ENCODE data around the gene AGBL1. TPM values are rescaled to one million over a fixed set of nuclear protein-coding genes. Genes with fewer than 3 reads are reported as not detected.

Gene AGBL1
- total RNA-seq, 2 donors from 2014 or later, result 0.23 to 0.91 TPM

DNA sequence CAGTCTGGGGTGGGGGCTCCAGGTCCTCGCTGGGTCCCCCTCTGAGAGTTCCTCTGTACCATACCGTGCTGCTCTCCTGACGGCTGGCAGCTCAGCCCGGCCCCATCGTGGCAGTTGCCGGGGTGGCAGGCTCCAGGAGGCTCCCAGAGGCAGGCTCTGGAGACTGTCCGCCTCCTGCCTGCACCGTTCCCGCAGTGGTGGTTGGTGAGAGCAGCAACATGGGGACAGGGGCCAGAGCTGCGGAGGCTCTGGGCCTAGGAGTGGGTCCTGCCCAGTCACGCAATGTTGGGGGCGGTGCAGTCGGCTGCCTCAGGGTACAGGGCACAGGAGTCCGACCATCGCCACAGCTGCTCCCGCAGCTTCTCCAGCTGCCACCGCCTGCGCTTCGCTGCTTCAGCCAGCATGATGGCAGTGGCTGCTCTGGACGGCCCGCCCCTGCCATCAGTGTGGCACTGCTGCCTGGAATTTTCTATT lies 492.7 kb downstream of the AGBL1 start:
- H3K4me3 ChIP-seq, result no peak overlapping the region

DNA sequence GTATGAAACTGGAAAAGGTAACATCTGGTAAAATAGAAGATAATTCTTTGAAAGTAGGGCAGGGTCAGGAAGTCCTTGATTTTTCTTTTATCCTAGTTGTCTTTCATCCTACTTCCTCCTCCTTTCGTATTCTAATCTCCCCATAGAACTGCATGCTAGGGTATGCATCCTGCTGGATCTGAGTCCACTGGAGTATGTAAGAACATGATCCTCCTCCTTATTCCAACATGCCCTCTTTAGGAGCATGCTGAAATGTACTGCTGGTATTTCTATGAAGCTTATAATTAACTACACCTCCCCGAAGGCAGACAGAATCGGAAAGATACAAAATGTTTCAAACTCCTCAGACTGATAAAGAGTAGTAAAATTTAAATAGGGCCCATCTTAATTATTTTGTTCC lies 493.8 kb downstream of the AGBL1 start:
- no peak for DNase-seq (ENCODE audit: low spot score)
- Histone ChIP-seq H3K36me3 (no peaks in the 10 kb centered on the region), H3K9me3 (no peaks in the 10 kb centered on the region), H3K4me3 (no peak overlapping the region), H3K4me1 (replicated peaks) (no peaks in the 10 kb centered on the region), H3K27ac (no peak overlapping the region), H3K27me3 (replicated peaks; ENCODE audit: insufficient read depth) (no peaks in the 10 kb centered on the region)
- 67% methylated on average over 3 of the region's 3 CpGs for WGBS
- intact Hi-C loops (cut with DNase I), result no loop called here
- TF ChIP-seq POLR2AphosphoS5 (IDR thresholded peaks at IDR 0.05) (no peak), POLR2A (IDR thresholded peaks at IDR 0.05) (no peak)
- TF ChIP-seq, protein P1, sequence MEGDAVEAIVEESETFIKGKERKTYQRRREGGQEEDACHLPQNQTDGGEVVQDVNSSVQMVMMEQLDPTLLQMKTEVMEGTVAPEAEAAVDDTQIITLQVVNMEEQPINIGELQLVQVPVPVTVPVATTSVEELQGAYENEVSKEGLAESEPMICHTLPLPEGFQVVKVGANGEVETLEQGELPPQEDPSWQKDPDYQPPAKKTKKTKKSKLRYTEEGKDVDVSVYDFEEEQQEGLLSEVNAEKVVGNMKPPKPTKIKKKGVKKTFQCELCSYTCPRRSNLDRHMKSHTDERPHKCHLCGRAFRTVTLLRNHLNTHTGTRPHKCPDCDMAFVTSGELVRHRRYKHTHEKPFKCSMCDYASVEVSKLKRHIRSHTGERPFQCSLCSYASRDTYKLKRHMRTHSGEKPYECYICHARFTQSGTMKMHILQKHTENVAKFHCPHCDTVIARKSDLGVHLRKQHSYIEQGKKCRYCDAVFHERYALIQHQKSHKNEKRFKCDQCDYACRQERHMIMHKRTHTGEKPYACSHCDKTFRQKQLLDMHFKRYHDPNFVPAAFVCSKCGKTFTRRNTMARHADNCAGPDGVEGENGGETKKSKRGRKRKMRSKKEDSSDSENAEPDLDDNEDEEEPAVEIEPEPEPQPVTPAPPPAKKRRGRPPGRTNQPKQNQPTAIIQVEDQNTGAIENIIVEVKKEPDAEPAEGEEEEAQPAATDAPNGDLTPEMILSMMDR (IDR thresholded peaks at IDR 0.05), result no peak

More for the DNA sequence above, 492.7 kb downstream of the AGBL1 start:
- WGBS, result 93% methylated on average over 21 of the region's 21 CpGs
- Histone ChIP-seq H3K27me3 (replicated peaks; ENCODE audit: insufficient read depth) (no peaks in the 10 kb centered on the region), H3K4me1 (replicated peaks) (no peaks in the 10 kb centered on the region), H3K36me3 (no peaks in the 10 kb centered on the region), H3K27ac (no peak overlapping the region), H3K9me3 (no peaks in the 10 kb centered on the region)
- no peak for TF ChIP-seq POLR2AphosphoS5 (IDR thresholded peaks at IDR 0.05)
- TF ChIP-seq, protein P1 (IDR thresholded peaks at IDR 0.05), result no peak
- no peak for TF ChIP-seq POLR2A (IDR thresholded peaks at IDR 0.05)
- no peak for DNase-seq (ENCODE audit: low spot score)
- intact Hi-C loops (cut with DNase I), result no loop called here

DNA sequence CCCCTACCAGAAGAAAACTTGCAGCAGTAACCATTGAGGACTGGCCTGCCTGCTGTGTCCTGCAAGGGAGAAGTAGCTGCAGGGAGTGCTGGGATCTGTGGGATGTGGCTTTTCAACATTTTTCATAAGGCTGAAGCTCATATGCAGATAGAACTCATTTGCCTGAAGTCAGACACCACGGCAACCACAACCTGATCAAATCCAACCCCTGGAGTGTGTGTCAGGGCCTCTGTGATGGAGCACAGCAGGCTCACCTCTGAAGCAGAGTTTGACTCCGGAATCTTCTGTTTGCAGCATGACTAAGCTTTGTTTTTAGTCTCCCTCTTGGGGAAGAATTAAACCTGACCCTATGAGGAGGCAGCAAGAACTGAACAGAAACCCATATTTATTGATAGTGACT lies 508.7 kb downstream of the AGBL1 start:
- DNase-seq (ENCODE audit: low spot score), result no peak
- Histone ChIP-seq H3K27ac (no peak overlapping the region), H3K27me3 (replicated peaks; ENCODE audit: insufficient read depth) (no peaks in the 10 kb centered on the region), H3K9me3 (no peaks in the 10 kb centered on the region), H3K36me3 (no peaks in the 10 kb centered on the region), H3K4me1 (replicated peaks) (no peaks in the 10 kb centered on the region), H3K4me3 (no peak overlapping the region)
- TF ChIP-seq POLR2AphosphoS5 (IDR thresholded peaks at IDR 0.05), result no peak
- TF ChIP-seq, protein P1 (IDR thresholded peaks at IDR 0.05), result no peak
- no peak for TF ChIP-seq POLR2A (IDR thresholded peaks at IDR 0.05)
- intact Hi-C loops (cut with DNase I), result no loop called here
- 67% methylated on average over 2 of the region's 2 CpGs for WGBS

DNA sequence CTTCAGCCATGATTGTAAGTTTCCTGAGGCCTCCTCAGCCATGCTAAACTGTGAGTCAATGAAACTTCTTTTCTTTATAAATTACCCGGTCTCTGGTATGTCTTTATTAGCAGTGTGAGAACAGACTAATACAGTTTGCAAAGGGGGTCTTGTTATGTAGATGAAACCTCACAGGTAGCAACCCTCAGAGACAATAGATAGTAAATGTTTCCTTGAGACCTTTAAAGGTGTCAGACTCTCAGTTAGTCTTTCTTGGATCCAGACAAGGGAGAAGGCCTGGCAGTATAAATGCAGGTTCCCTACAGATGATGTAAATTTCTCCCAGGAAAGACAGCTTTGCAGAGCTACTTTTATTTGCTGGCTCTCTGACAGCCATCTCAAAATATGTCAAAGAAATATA lies 510.8 kb downstream of the AGBL1 start:
- no peak for DNase-seq (ENCODE audit: low spot score)
- TF ChIP-seq, protein P1 (IDR thresholded peaks at IDR 0.05), result no peak
- TF ChIP-seq POLR2AphosphoS5 (IDR thresholded peaks at IDR 0.05) (no peak), POLR2A (IDR thresholded peaks at IDR 0.05) (no peak)
- intact Hi-C loops (cut with DNase I), result no loop called here

DNA sequence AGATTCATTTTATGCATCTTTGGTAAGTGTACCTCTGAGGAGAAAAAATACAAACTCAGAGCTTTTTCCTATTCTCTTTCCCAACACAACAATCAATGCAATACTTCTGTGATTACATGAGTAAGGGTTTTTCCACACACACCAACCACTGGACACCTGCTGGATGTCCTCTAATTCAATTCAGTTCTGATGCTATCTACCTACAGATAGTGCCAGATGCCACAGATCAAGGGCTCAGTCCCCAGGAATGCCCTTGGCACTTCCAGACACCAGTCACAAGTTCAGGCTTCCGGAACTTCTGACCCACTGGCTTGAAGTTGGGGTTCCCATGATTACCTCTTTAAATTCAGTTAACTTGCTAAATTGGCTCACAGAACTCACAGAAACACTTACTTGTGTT lies 511.5 kb downstream of the AGBL1 start:
- Histone ChIP-seq H3K27ac (no peak overlapping the region), H3K4me1 (replicated peaks) (no peaks in the 10 kb centered on the region), H3K27me3 (replicated peaks; ENCODE audit: insufficient read depth) (no peaks in the 10 kb centered on the region), H3K36me3 (no peaks in the 10 kb centered on the region), H3K9me3 (no peaks in the 10 kb centered on the region), H3K4me3 (no peak overlapping the region)
- TF ChIP-seq POLR2A (IDR thresholded peaks at IDR 0.05), result no peak
- TF ChIP-seq, protein P1 (IDR thresholded peaks at IDR 0.05), result no peak
- TF ChIP-seq POLR2AphosphoS5 (IDR thresholded peaks at IDR 0.05), result no peak
- DNase-seq (ENCODE audit: low spot score), result no peak
- intact Hi-C loops (cut with DNase I), result no loop called here
- WGBS, result 96% methylated on average over 1 of the region's 1 CpG

More for the DNA sequence above, 510.8 kb downstream of the AGBL1 start:
- Histone ChIP-seq H3K4me1 (replicated peaks) (no peaks in the 10 kb centered on the region), H3K4me3 (no peak overlapping the region), H3K27me3 (replicated peaks; ENCODE audit: insufficient read depth) (no peaks in the 10 kb centered on the region), H3K27ac (no peak overlapping the region), H3K36me3 (no peaks in the 10 kb centered on the region), H3K9me3 (no peaks in the 10 kb centered on the region)
- WGBS, result 82% methylated on average over 1 of the region's 1 CpG

All from prostate gland (tissue), 2 donors.